NCI-H2196 treated with DMSO at 0.1 percent for 48 hours (cell line): ENCODE data around the gene RHNO1.

Source experiments
- DNase-seq: peaks from one replicate; lab custom pipeline; 2025; ENCODE audit not compliant: unreplicated experiment; lab: John Stamatoyannopoulos, UW

Gene RHNO1

DNA sequence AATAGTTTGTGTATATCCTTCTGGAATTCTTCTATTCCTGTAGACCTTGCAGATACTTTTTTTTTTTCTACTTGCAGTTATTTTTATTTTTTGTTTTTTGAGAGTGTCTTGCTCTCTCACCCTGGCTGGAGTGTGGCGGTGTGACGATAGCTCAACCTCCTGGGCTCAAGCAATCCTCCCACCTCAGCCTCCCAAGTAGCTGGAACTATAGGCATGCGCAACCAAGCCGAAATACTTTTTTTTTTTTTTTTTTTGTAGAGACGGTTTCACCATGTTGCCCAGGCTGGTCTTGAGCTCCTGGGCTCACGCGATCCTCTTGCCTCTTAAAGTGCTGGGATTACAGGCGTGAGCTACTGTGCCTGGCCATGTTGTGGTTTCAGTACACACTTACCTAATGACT is 23.6 kb downstream of the RHNO1 start:
- no peak for DNase-seq

DNA sequence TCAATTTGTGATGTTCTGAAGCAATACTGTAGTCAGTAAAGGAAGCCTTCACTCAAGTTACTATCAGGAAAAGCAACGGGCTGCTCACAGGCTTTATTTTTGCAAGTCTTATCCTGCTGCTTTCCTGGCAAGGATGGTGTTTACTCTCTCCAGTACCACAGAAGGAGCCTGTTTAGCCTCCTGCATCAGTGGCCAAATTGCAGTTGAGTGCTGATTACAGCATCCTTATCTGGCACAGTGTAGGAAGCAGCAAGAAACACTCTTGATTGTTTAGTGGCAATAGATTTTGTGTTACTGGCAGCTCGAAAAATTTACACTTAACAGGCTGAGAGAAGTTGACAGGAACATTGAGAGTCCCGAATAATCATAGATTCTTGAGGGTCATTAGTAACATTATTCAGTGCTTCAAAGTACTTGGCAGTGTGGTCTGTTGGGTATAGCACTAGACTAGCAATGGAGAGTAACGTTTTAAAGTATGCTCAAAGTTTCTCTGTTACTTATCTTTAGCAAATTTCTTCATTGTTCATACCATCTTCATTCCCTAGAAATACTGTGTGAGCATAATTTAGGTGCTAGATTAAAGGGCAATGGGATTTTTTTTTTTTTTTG is 25.4 kb downstream of the RHNO1 start:
- peak; percentile 44 for DNase-seq

DNA sequence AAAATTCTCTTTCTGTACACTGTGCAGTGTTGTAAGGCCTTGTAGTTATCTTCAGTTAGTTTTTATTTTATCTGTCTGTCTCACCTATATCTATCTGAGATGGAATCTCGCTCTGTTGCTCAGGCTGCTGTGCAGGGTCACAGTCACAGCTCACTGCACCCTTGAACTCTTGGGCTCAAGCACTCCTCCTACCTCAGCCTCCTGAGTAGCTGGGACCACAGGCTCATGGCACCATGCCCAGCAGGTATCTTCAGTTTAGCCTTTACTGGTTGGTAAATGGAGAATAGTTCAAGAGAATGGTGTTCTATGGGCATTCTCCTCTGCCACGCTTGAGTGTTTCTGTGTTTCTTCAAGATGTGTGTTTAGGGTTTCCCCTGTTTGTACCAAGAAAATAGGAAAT is 27.2 kb downstream of the RHNO1 start:
- no peak for DNase-seq

DNA sequence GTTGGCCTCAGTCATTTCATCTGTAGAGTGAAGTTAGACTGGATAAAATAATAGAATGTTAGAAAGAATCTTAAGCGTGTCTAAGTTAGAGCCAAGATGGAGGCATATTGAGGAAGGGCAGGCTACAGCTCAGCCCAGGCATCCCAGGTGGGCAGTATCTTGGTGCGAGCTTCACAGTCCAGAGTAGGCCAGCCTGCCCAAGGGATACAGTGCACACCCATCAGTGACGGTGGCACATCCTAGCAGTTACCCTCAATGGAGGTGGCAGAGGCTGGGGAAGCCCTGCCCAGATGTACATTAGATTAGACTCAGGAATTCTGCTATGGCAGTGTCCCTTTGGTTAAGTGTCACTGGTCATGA is 35.2 kb downstream of the RHNO1 start:
- DNase-seq, result no peak

DNA sequence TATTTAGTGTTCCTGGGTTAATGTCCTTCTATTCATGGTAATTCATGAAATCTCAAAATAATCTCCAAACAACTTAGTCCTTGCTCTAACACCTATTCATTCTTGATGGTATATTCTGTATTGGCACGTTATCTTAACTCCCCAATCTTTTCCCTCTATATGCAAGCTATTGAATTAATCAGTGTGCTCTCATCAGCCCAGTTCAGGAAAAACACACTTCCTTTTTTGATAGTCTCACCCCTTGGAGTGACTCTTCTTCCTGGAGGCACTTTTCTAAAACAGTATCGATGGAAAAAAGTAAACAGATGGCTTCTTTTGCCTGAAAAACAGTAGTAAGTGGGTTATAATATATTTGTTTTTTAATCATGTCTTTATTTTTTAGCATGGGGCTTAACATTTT is 42.2 kb downstream of the RHNO1 start:
- DNase-seq, result no peak

DNA sequence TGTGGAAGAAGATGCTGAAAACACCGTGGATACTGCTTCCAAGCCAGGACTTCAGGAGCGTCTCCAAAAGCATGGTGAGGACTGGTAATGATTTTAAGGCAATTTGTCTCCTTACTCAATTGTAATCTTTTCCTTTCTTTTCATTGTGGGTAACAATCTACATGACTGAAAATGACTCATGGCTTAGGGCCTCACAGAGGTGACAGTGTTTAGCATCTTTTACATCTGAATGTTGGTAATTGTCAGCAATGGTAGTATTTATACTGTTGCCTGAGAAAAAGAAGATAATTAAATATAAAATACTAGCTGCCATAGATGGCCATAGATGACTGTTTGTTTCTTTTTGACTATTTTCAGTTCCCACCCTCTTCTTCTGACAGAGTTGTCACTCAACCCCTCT is 45.3 kb downstream of the RHNO1 start:
- no peak for DNase-seq

DNA sequence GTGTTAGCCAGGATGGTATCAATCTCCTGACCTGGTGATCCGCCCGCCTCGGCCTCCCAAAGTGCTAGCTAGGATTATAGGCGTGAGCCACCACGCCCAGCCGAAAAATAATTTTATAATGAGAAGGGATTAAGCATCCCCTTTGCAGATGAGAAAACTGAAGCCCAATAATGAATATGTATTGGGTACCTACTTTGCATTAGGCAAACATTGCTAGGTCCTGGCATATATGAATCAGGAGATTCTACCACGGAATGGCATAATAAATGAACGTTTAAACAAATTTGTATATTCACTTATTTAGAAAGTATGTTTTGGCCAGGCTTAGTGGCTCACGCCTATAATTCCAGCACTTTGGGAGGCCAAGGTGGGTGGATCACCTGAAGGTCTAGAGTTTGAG is 46.0 kb downstream of the RHNO1 start:
- no peak for DNase-seq

DNA sequence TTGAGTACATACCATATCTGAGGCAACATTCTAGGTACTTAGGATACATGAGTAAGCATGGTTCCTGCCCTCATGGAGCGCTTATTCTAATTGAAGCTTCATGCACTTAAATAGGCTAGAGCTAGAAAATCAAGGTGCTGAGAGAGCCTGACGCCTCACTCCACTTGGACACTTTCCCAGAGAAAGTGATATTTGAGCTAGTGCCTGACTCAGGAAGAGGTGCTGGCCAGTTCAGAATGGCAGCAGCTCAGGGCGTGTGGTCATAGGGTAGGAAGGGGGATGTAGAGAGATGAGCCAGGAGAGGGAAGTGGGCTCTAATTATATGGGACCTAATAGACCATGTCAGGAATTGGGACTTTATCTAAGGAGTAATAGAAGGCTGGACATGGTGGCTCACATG is 47.0 kb downstream of the RHNO1 start:
- DNase-seq, result no peak

DNA sequence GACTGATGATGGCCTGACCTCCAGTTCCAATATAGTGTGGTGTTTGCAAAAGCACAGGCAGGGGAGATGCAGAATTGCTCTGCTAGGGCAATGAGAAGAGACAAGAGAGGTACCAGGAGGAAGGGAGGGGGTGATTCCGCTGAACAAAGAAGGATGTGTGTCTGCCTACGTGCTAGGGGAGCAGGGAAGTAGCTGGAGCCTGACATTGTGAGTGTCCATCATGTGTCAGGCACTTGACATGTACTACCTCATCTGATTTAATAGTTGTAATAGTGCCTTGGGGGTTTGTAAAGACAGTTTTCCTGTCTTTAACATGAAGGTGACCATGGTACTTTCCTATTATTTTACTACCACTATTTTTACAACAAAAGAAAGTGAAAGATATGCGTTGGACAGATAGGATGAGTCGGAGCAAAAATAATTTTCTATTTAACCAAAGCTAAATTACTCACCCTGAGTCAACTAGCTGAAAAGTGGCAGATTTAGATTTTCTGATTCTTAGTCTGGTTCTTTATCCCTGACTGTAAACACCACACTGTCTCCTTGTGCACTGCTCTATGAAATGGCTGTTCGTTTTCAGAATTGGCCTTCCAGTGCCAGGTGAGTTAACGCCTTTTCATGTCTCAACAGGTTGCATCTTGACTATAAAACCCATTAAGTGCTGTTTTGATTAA is 48.4 kb downstream of the RHNO1 start:
- no peak for DNase-seq

DNA sequence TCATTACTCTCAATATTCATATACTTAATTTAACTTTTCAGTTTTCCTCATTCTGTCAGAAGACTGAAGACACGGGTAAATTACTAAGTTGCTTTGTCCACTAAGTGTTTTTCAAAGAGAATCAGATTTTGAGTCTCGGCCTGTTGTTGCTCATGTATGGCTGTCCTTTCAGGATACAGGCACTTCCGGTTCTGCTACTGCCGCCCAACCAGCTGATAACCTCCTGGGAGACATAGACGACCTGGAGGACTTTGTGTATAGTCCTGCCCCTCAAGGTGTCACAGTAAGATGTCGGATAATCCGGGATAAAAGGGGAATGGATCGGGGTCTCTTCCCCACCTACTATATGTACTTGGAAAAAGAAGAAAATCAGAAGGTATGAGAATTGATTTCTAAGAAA is 53.8 kb downstream of the RHNO1 start:
- no peak for DNase-seq

DNA sequence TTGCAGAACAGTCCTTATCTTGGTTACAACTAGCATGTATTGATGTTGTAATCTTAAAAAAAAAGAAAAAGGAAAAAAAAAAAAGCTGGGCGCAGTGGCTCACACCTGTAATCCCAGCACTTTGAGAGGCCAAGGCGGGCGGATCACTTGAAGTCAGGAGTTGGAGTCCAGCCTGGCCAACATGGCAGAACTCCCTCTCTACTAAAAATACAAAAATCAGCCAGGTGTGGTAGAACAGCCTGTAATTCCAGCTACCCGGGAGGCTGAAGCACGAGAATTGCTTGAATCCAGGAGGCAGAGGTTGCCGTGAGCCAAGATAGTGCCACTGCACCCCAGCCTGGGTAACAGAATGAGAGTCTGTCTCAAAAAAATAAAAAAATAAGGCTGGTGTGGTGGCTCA is 56.6 kb downstream of the RHNO1 start:
- DNase-seq, result no peak

DNA sequence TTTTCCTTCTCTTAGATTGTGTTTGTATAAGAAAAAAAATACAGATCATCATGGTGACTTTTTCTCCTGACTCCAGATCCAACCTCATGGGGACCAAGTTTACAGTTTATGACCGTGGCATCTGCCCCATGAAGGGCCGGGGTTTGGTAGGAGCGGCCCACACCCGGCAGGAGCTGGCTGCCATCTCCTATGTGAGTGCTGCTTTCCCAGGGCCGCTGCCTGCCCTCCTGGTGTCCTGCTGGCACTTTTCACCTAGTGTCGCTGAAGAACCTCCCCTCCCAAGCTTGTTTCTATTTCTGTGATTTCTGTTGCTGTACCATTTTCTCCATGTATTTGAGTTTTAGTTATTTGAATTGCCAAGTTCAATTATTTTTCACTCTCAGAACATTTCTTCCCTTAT is 57.3 kb downstream of the RHNO1 start:
- no peak for DNase-seq

DNA sequence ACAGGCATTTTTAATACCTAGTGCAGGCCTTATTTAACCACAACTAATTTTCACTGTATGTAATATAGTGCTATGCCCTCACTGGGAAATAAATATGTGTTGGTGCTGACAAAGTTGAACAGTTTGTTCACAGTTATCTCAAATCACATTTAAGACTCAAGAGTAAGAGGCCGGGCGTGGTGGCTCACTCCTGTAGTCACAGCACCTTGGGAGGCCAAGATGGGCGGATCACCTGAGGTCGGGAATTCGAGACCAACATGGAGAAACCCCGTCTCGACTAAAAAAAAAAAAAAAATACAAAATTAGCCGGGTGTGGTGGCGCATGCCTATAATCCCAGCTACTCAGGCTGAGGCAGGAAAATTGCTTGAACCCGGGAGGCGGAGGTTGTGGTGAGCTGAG is 59.3 kb downstream of the RHNO1 start:
- no peak for DNase-seq

DNA sequence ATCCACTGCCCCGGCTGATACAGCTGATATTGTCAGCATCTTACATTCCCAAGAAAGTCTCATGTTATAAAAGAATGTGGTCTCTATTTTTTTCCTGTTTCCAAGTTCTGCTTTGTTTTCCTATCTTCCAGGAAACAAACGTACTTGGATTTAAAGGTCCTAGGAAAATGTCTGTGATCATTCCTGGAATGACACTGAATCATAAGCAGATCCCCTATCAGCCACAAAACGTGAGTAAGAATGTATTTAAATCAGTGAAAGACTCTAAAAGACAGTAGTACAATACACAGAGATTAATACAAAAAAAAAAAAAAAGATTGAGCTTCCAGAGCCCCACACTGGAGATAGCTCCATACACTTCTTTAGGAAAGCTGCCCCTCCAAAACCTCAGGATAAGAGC is 60.5 kb downstream of the RHNO1 start:
- DNase-seq, result no peak
